GM12892 (cell line): ENCODE data around the gene DSCAML1.
"Not testable (repeated sequence)": the region's sequence is repeated elsewhere in the genome, so short reads cannot be mapped to it uniquely, and the experiment has no call there.

ENCODE experiments used
- DNase-seq: peaks from one replicate; pipeline ENCODE4 v3.0.0; 2011; ENCODE audit not compliant: insufficient read length
- FAIRE-seq: peaks from 2 replicates; lab custom pipeline; 2011; peaks lifted over from hg19 to GRCh38; lab: Jason Lieb, UNC
- POLR2A ChIP-seq: IDR thresholded peaks from 2 replicates; pipeline ENCODE4 v1.6.1; 2011; ENCODE audit warnings: low read depth, low read length, control low read depth
- POLR2AphosphoS5 ChIP-seq: IDR thresholded peaks from 2 replicates; pipeline ENCODE4 v1.6.1; 2011; ENCODE audit warnings: low read depth, low read length, control low read depth
- TAF1 ChIP-seq: IDR thresholded peaks from 2 replicates; pipeline ENCODE4 v1.6.1; 2011; ENCODE audit warnings: low read depth, mild to moderate bottlenecking, control low read depth, low read length, borderline replicate concordance

Gene DSCAML1

DNA sequence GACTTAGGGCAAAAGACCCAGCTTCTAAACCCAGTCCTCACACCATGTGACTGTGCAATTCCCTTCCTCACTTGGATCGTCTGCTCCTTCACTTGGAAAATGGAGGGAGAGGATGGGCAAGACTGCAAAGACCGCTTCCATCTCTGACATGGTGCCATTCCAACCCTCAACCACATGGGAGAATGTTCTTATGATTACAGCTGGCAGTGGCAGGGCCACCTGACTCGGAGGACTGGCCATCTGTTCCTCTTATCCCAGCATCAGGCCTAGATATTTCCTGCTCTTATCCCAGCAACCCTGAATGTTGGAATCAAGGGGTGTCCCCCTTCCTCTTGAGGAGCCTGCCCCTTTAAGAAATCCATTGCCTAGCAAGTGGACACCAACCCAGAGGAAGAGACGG lies 15.4 kb downstream of the DSCAML1 start:
- FAIRE-seq = no peak
- TF ChIP-seq POLR2AphosphoS5 = no peak

DNA sequence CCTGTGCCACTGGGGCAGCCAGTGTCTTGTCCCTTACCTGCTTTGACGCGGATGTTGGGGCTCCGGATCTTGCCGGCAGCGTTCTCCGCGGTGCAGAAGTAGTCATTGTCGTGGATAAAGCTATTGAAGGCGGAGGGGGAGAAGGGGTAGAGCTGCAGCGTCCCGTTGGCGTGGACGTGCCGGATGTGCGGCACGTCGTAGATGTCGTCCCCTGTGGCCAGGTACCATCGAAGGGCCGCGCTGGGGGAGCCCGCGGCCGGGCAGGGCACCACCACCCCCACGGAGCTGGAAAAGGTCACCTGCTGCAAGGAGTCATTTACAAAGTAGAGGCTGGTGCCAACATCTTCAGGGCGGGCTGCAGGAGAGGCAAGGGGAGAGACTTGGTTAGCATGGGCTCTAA lies 16.6 kb downstream of the DSCAML1 start:
- DNase-seq = no peak
- TF ChIP-seq POLR2AphosphoS5 = no peak
- TF ChIP-seq POLR2A = no peak
- no peak for TF ChIP-seq TAF1
- no peak for FAIRE-seq

More for the DNA sequence above, 15.4 kb downstream of the DSCAML1 start:
- DNase-seq = no peak

DNA sequence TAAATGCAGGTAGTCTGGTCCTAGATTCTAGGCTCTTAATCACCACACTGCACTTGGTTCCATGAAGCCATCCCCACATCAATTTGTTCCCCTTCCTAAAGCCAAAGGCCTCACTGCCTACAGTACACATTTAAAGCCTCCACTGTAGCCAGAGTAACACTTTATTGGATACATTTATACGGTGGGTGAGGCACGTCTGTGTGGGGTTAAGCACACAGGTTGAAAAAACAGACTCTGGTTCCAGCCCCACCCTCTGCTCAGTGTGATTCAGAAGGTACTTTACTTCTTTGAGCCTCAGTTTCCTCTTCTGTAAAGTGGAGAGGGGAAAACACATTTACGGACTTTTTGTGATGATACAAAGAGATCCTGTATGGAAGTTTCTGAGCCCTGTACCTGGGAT lies 22.5 kb downstream of the DSCAML1 start:
- DNase-seq = no peak
- no peak for FAIRE-seq
- no peak for TF ChIP-seq TAF1
- no peak for TF ChIP-seq POLR2AphosphoS5
- TF ChIP-seq POLR2A = no peak

DNA sequence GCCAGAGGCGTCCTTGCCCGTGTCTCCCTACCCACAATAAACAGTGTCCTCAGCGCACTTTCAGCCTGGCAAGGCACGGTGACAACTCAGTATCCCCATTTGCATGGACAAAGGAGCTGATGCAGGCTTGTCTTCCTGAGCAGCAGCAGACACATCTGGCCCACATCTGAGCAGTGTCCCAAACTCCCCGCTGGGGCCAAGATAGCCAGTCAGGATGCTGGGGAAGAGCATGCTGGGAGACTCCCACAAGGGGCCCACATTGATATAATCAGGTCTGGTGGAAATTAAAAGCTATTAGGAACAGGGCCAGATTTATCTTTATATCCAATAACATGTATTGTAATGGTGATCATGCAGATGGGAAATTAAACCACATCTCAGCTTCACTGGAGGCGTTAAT lies 24.7 kb downstream of the DSCAML1 start:
- FAIRE-seq (no peak), DNase-seq (no peak)
- TF ChIP-seq POLR2AphosphoS5 (no peak), TAF1 (no peak), POLR2A (no peak)

DNA sequence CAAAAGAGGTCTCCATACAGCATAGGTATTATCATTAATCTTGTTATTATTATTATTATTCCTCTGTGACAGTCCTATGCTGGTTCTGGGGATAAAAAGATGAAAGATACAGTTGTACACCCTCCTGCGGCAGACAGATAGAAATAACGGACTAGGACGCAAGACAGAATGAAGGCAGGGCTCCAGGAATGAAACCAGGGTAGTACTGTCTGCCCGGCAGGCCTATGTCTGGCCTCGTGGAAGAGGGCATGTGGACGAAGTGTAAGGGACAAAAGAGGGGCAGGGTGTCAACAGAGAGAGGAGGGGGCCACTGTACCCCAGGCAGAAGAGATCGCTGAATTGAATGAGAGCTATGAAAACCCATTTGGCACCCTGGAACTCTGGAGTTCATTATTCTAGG lies 25.2 kb downstream of the DSCAML1 start:
- TF ChIP-seq POLR2A (no peak), POLR2AphosphoS5 (no peak), TAF1 (no peak)
- DNase-seq (no peak), FAIRE-seq (no peak)

DNA sequence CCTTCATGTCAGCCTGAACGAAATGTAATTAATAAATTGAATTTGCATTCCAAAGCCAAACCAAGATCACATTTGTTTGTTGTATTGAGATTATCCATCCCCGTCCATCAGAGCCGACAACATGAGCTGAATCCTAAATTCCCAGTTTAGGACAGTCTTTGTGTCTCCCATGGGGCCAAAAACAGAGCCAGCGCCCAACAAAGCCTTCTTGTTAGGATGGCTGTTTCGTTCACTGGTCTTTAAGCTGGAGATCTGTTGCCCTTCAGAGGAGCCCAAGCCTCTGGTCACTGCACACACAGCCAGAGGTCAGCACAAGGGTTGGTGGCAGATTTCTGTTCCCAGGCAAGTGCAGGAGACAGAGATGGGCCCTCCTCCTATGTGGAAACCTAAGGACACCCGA lies 25.8 kb downstream of the DSCAML1 start:
- FAIRE-seq (no peak), DNase-seq (no peak)
- TF ChIP-seq POLR2AphosphoS5 (no peak), TAF1 (no peak), POLR2A (no peak)

DNA sequence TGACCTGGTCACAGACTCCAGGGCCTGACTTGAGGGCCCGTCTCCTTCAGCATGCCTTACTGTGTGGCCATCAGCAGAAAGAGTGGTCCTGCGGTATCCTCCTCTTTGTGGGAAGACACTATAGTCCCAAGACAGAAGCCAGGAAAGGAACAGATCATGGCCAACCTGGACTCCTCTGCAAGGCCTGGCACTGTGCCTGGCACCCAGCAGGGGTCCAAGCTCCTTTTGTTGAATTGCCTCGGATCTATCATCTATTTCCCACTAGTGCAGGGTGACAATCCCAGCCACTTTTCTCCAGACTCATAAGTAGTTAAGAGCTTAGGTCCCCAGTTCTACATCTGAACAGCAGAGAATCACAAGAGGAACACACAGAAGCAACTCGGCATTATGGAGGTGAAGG lies 27.0 kb downstream of the DSCAML1 start:
- FAIRE-seq (no peak), DNase-seq (no peak)
- no peak for TF ChIP-seq TAF1
- no peak for TF ChIP-seq POLR2A
- TF ChIP-seq POLR2AphosphoS5 = no peak

DNA sequence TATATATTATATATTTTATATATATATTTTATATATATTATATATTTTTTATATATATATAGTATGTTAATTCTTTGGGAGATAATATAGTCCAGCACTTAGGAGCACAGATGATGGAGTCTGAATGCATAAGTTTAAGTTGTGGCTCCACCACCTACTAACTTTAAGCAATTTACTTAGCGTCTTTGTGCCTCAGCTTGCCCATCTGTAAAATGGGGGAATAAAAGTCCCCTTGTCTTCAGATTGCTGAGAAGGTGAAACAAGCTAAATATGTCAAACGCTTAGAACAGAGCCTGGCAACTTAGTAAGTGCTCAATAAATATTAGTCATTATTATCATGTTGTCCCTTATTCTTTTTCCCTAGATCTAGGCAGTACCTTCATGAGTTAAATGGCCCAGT lies 27.5 kb downstream of the DSCAML1 start:
- no peak for TF ChIP-seq POLR2A
- TF ChIP-seq POLR2AphosphoS5 = no peak
- TF ChIP-seq TAF1 = no peak
- DNase-seq (no peak), FAIRE-seq (no peak)

DNA sequence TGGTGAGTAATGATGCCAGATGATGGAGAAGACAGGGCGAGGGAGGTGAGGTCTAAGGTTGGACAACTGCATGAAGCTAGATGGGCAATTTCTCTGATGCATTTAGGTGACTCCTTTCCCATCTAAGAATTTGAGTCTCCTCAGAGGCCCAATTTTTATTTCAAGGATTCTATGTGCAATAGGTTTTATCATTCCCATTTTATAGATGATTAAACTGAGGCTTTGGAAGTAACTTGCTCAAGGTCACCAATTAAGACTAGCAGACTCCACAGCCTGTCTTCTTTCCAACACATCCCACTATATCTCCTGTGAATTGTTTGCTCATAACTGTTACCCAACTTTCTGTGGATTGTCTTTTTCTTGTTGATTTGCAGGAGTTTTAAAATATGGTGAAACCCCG lies 28.5 kb downstream of the DSCAML1 start:
- TF ChIP-seq POLR2A = no peak
- TF ChIP-seq TAF1 = no peak
- TF ChIP-seq POLR2AphosphoS5 = no peak
- no peak for DNase-seq
- no peak for FAIRE-seq

DNA sequence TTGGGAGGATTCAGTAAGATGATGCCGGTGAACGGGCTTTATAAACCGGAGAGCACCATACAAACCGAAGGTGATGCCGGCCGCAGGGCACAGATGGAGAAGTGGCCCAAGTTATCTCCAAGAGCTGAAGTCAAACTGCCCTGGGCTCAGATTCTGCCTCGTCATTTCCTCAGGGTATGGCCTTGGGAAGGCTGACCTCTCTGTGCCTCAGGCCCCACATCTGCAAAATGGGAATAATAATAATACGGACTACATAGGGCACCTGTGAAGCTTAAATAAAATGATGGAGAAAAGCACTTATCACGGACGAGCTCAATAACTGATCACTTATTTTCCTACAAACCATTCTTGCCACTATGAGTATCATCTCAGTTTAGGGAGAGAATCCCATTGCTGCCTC lies 29.9 kb downstream of the DSCAML1 start:
- TF ChIP-seq TAF1 = no peak
- no peak for TF ChIP-seq POLR2AphosphoS5
- TF ChIP-seq POLR2A = no peak
- DNase-seq (no peak), FAIRE-seq (no peak)

DNA sequence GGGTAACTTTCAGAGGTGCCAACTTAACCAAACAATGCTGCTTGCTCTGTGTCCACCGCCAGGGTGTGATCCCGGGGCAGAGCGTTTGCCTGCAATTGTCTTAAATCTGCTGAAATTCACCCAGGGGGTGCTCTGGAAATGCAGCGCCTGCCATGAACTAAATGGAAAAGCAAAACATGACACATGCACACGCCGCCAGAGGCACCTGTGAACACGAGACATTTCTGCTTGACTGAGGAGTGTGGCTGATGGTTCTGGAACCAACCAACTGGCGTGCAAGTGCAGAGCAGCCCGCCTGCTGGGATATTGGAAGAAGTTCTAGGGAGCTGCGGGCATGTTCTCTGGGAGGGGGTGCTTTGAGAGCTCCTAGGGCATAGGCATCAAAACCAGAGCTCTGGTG lies 30.4 kb downstream of the DSCAML1 start:
- TF ChIP-seq POLR2A (no peak), TAF1 (no peak), POLR2AphosphoS5 (no peak)
- DNase-seq = no peak
- FAIRE-seq = no peak

DNA sequence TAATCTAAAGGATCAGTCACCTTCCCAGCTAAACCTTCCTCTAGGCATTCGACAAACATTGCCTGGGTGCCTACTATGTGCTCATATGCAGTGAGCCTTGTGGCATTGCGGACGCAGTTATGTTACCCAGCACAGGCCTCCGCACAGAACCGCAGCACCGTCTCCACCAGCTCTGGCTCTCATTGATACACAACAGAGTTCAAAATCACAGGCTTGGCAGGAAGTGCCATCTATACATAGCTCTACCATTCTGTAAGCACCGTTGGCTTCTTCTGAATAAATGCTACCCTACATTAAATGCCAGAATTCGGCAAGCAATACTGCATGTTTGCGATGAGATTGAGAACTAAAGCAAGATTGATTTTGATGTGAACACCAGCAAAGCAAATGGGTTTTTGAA lies 31.0 kb downstream of the DSCAML1 start:
- no peak for FAIRE-seq
- TF ChIP-seq POLR2AphosphoS5 (no peak), TAF1 (no peak), POLR2A (no peak)
- no peak for DNase-seq

DNA sequence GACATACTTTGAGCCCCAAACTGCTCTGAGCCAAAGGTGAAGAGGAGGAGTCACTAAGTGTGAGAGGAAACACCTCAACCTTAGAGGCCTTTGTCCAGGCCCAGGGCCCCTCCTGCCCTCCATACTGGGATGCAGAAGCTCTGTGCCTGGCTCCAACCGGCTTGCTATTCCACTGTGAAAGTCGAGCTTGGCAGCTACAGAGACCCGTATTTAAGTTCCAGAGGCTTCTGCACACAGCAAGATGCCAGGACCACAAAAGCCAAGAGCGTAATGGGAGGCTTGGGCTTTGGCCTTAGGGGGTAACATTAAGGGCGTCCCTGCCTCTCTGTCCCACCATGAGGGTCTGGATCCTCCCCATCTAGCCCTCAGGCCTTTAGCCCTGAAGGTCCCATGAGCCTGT lies 31.9 kb downstream of the DSCAML1 start:
- FAIRE-seq = no peak
- TF ChIP-seq POLR2A = no peak
- no peak for TF ChIP-seq TAF1
- no peak for TF ChIP-seq POLR2AphosphoS5

DNA sequence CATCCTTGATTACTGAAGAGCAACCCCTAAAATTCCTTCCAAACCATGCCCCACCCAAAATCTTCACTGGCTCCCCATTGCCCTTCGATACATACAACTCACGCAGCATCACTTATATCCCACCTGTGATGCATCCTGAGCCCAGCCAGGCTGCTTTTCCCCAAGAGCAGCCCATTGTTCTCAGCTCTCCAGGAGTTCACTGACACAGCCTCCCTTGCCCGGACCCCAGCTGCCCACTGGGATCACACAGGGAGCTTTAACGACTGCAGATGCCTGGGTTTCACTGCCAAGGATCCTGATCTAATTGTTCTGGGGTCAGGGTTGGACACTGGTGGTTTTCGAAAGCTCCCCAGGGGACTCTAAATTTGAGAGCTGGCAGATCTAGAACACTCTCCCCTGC lies 33.6 kb downstream of the DSCAML1 start:
- not testable (repeated sequence) for DNase-seq, FAIRE-seq

More for the DNA sequence above, 31.9 kb downstream of the DSCAML1 start:
- no peak for DNase-seq
